HG02588 (cell line): ENCODE results near the gene SLC22A1.
"Not testable (repeated sequence)": the region's sequence is repeated elsewhere in the genome, so short reads cannot be mapped to it uniquely, and the experiment has no call there.

Experiments used
- ATAC-seq: cut with Tn5 transposase; IDR thresholded peaks from one replicate; pipeline ENCODE4 v1.9.1; 2021; ENCODE audit warnings: mild to moderate bottlenecking, moderate library complexity; ENCODE audit not compliant: unreplicated experiment

The SLC22A1 gene

DNA sequence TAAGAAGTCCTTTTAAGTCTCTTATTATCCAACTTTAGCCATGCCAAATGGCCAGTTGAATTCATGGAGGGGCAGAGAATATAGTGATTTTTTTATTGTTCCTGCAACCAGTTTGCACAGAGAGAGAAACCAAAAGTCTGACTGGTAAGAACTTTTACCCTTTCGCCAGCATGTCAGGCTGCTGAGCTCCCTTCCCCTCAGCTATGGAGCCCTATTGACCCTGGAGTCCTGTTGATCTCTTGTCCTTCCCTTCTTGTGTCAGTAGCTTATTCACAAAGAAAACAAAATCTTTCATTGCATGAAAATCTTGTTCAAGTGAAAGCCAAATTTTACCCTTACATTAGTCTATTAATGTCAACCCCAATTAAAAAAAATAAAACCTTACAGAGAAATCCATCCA, 1.5 kb upstream of the SLC22A1 start:
- ATAC-seq: no peak

DNA sequence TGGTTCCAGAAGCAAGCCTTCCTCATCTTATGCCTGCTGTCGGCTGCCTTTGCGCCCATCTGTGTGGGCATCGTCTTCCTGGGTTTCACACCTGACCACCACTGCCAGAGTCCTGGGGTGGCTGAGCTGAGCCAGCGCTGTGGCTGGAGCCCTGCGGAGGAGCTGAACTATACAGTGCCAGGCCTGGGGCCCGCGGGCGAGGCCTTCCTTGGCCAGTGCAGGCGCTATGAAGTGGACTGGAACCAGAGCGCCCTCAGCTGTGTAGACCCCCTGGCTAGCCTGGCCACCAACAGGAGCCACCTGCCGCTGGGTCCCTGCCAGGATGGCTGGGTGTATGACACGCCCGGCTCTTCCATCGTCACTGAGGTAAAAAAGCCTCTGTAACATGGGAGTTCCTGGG, 366 bp downstream of the SLC22A1 start:
- ATAC-seq: no peak

DNA sequence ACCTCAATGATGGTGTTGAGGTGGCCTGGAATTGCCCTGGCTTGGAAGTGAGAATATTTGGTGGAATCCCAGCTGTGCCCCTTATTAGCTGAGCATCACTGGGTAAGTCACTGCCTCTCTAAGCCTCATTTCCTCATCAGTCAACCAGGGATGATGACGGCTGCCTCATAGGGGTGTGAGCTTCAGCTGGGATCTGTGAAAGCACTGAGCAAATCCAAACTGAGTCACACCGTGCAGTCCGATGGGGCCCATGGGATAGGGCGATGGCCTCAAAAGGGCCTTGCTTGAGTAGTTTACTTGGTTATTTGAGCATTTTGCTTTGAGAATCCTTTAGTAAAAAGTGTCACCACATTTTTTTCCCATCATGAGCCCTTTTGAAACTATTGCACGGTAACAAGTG, 1.1 kb downstream of the SLC22A1 start:
- no peak for ATAC-seq

DNA sequence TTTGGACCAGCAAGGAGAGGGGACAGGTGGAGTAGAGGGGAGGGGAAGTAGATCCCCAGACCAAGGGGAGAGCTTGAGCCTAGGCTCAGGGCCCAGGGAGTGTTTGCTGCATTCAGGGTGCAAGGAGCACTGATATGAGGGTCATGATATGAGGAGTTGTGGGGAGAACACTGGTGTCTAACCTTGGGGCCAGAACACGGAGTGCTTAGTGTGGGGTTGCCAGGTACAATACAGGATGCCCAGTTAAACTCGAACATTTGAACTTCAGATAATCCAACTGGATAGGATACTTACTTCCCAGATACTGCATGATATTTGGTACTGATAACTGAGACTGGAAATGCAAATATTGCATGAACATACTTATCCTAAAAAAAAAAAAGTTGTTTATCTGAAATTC, 2.4 kb downstream of the SLC22A1 start:
- ATAC-seq: no peak

DNA sequence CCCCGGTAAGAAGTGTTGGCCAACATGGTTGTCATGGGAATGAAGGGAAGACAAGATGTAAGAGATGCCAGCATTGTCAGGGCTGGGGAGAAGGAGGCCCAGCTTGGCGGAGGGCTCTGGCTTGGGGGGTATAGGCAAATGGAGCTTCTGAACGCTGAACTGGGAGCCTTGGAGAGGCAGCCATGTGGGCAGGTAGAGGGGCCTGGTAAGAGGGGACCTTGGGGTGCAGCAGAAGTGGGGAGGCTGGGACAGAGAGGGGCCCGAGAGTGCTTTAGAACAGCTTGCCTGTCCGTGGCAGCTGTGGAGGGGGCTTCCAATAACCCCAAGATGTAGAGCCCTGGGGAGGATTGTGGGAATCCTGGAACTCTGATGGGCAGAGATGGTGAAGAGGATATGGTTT, 3.0 kb downstream of the SLC22A1 start:
- ATAC-seq: no peak

DNA sequence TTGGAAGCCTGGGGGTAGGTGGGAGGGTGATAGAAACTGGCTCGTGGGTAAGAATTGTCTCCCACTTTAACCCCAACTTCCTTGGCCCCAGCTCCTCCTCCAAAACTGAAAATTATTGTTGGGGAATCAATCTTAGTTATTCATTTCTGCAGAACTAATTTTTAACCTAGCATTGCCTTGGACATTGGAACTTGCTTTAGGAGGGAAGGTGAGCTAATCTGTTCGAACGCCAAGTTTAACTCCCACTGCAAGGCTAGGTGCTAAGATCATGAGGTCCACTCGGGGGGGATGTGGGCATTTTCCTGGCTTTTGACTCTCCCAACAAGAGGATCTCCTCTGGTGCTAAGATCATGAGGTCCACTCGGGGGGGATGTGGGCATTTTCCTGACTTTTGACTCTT, 3.5 kb downstream of the SLC22A1 start:
- ATAC-seq: not testable (repeated sequence)

DNA sequence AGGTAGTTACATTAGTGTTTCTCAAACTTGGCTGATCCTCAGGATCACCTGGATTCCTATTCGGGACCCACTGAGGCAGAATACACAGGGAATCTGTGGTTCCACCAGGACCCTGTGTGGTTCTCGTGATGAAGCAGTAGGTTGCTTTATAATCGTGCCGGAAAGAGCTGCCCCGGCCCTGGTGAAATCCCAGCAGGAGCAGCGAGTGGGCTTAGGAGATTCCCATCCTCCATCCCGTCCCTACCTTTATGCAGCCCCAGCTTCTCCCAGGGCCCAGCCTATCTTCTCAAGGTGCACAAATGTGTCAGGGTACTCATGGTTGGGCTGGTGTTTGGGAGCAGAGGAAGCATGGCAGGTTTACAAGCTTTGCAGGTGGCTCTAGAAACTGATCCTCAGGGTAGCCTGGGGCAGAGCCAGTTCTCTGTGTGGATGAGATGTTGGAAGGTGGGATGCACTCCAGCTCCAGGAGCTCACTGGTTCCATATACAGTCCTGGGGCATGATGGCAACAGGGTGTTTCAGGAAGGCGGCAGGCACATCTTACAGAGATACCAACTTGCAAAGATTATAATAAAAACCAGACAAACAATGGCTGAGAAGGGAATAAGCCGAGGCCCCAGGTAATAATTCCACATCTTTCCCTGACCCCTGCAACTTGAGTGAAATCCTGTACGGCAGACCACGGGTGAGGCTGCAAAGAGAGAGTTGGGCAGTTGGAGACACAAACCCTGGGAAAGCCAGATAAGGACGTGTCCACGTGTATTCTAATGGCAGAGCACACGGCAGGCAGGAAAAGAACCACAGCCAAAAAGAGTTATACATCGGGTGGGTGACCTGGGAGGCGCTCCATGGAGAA, 5.9 kb downstream of the SLC22A1 start:
- ATAC-seq: no peak

DNA sequence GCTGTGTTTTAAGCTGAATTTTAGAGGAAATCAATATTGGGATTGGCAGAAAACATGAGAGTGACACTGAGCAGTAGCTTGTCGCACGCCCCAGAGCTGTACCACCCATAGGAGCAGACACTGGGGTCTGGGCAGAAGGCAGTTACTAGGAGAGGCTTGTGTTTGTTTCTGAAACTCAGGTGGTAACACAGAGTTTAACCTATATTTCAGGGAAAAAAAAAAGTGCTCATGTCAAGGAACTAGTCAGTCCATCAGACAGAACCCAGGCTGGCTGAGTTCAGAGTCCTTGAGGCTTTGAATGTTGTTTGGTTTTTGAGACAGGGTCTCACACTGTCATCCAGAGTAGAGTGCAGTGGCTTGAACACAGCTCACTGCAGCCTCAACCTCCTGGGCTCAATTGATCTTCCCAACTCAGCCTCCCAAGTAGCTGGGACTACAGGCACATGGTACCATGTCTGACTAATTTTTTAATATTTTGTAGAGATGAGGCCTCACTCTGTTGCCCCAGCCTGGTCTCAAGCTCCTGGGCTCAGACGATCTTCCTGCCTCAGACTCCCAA, 6.6 kb downstream of the SLC22A1 start:
- ATAC-seq: no peak

DNA sequence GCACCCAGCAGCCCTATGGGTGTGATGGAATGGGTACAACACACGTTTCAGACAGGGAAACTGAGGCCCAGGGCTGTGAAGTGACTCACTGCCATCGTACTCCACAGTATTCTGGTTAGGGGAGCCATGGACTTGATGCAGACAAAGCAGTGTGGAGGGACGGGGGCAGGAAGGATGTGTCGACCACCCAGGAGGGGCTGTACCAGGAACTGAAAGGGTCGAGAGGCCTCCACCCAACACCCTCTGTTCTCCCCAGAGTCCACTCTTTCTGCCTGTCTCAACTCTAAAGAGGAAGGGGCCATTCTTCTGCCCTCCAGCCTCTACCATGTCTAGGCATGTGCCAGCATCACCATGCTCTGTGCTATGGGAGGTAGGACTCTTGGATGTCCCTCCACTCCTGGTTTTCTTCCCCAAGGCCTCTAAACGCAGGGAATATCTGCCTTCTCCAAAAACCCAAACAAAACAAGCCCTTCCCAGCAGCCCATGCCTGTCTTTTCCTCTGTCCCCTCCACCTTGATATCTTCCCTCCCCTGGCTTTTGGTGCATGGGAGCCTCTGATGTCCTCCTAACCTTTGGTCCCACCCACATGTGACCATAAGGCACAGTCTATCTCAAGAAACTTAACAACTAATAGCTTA, 7.4 kb downstream of the SLC22A1 start:
- ATAC-seq: no peak

DNA sequence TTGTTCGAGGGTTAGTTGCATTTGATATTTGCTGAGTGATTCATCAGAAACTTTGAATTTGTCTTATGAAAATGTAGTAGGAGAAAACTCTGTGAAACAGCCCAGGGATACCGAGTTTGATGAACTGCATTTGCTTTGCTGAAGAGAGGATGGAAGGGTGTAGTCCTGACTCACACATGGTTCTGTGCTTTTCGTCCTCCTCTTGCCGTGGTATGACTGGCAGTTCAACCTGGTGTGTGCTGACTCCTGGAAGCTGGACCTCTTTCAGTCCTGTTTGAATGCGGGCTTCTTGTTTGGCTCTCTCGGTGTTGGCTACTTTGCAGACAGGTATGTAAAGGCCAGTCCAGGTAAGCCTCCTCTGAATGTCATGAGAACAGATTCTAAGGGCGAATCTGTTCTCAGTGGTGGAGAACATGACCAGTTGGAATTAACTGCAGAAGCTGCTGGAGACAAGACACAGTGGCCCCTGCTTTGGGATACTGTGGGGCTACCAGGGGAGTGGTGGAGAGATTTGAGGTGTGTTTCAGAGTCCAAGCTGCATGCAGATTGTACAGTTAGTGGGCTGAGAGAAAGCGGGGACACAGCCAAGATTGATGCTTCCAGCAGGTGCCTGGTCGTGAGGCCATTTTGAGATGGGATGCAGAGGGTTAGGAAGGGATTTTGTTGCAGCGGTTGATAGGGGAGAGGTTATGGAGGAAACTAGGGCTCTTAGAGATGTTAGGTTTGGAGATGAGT, 8.4 kb downstream of the SLC22A1 start:
- ATAC-seq: no peak

DNA sequence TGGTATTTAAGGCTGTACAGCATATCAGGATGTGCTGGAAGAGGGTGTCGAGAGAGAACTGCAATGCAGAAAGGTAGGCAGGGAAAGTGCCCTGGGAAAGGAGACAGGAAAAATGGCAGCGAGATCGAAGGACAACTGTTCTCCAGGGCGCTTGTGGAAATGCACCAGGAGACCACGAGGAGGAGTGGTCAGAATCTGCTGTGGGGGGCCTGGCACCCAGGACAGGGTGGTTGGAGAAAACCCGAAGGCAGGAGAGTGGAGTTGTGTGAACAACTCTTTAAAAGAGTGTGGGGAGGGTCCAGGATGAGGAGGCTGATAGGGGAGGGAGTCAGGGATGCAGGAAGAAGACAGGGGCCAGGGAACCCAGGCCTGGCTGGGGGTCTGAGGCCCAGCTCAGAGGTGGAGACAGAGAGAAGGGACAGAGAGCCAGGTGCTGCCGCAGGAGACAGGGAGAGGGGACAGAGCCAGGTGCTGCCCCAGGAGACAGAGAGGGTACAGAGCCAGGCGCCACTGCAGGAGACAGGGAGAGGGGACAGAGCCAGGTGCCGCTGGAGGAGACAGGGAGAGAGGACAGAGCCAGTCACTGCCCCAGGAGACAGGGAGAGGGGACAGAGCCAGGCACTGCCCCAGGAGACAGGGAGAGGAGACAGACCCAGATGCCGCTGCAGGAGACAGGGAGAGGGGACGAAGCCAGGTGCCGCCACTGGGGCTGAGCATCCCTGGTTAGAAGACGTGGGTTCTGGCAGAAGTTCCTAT, 9.3 kb downstream of the SLC22A1 start:
- ATAC-seq: no peak

DNA sequence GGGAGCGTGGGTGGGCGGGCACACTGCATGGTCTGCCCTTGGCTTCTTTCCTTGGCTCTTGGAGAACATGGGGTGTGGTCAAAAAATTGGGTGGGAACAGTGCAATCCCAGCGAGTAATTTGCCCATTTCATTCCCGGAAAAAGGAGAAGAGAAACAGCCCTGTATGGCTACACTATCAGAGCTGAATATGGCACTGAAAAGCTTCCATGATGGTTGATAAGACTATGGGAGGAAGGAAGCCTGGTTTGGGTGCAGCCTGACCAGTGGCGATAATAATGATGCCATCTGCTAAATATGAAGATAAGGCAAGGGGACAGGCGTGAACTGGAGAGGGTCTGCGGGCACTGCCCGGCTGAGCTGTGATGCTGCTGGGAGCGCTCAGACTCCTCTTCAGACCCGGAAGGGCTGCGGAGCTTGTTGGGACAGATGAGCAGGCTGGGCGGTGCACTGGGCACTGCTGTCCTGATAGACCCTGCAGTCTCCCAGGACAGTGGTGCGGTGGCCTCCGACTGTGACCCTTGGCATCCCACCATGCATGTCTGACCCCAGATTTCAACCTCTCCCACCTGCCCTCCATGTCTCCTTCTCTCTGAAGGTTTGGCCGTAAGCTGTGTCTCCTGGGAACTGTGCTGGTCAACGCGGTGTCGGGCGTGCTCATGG, 10.2 kb downstream of the SLC22A1 start:
- ATAC-seq: no peak

DNA sequence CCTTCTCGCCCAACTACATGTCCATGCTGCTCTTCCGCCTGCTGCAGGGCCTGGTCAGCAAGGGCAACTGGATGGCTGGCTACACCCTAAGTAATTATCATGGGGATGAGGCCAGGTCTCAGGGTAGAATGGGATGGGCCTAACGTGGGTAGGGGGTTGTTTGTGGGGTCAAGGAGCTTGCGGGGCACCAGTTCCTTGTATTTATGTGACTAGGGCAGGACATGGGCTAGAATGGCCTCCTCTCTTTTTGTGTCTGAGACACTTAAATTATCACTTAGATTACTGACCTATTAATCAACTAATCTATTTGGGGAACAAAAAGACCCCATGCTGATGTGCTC, 10.7 kb downstream of the SLC22A1 start:
- no peak for ATAC-seq

DNA sequence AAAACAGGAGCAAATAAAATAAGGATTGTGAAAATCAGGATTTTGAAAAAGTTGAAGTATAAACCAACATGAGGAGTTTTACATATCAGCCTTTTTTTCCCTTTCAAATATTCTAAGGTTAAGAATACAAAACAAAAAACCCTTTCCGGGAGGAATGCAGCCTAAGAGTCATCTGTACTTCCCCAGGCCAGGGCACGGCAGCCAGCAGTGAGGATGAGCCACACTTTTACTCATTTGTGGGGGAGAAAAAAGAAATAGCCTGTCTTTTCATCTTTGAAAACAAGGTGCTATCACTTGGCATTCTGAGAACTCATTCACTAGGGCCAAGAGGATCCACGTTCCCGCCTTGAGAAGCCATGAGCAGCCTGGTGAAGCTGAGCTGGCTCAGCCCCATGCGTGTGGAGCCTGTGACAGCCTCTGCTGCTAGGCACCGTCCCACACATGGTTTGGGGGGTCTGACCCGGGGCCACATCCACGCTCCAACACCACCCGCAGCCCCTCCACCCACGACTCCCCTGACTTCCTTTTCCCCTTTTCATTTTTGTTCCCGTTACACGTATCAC, 11.2 kb downstream of the SLC22A1 start:
- ATAC-seq: no peak

DNA sequence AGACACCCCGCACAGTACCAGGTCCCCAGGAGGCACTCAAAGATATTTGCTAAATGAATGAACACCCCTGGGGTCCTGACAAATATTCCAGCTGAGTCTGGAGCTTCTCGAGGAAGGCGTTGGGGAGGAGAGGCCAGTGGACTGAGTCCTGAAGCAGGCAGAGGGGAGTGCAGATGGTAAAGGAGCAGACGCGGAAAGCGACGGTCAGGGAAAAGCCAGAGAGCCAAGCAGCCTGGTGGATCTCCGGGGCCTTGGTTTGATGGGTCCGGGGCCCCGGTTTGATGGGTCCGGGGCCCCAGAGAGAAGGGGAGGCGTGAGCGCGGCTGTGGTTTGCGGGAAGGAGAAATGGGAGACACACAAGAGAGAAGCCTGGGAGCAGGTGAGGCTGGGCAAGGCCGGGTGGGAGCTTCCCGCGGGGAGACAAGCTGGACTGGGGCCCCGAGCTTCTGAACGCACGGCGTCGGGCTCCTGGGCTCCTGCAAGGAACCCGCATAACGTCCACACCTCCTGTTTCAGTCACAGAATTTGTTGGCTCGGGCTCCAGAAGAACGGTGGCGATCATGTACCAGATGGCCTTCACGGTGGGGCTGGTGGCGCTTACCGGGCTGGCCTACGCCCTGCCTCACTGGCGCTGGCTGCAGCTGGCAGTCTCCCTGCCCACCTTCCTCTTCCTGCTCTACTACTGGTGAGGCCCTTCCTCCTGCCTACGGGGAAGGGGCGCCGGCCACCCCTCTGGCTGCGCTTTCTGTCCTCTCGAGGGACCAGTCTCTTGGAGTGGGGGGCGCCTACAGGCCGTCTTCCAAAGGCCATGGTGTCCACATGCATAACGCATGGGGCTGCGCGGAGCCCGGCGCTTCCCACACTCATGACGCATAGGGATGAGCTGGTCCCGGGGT, 12.1 kb downstream of the SLC22A1 start:
- no peak for ATAC-seq

DNA sequence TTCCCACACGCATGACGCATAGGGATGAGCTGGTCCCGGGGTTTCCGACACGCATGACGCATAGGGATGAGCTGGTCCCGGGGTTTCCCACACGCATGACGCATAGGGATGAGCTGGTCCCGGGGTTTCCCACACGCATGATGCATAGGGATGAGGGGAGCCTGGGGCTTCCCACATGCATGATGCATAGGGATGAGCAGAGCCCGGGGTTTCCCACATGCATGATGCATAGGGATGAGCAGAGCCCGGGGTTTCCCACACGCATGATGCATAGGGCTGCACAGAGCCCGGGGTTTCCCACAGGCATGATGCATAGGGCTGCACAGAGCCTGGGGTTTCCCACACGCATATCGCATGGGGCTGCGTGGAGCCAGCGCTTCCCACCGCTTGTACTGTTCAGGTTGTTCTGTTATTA, 12.7 kb downstream of the SLC22A1 start:
- not testable (repeated sequence) for ATAC-seq

DNA sequence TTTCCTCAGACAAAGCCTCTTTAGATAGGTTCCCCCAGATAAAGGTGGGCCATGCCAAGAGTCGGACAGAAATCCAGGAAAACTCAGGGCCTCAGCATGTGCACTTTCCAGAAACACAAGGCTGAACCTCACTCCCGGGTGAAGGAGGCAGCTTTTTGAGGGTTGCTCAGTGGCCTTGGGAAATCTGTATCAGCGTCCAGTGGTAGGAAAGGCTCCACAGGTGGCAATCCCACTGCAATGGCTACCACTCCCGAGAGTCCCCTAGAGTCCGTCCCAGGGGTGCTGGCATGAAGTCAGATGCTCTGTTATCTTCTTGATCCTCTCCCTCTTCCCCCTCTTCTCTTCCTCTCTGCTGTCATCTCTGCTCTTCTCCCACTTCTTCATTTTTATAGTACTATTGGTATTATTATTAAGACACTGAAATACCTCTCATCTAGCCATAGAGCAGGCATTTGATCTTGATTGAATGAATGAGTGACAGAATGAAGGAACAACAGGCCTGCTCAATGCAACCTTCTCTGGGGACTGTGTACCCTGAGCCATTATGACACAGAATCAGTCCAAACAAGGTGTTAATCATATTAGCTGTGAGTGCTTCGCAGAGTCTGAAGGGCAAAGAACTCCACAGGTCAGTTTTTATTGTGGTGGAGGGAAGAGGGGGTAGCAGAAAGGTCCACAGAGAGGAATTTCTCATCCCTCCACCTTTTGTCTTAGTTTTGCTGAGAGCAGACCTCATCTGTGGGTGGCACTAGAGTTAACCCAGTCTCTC, 13.3 kb downstream of the SLC22A1 start:
- ATAC-seq: no peak

DNA sequence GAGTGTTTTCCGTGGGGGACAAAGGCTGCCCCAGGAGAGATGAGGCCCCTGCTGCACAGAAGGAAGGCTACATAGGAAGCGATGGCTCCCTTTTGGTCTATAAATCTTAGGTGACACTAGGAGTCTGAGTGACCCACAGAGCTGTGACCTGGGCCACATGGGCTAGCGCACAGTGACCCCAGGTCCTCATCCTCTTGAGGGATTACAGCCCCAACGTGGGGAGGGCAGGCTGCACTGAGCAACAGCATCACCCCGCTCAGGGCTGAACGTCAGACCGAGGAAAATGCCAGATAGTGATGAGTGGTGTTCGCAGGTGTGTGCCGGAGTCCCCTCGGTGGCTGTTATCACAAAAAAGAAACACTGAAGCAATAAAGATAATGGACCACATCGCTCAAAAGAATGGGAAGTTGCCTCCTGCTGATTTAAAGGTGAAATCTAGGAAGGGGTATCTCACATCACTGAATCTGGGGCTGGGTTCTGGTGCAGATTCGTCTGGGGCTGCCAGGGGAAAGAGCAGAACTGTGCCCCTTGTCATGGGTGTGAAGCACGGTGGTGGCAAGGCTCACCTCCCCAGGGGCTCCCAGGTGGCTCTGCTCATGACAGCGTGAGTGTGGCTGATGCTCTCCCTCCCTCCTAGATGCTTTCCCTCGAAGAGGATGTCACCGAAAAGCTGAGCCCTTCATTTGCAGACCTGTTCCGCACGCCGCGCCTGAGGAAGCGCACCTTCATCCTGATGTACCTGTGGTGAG, 14.5 kb downstream of the SLC22A1 start:
- ATAC-seq: no peak
